AG09309 (cell line): ENCODE results near the gene PPP2R5D.

ENCODE experiments used
- DNase-seq: peaks from one replicate; pipeline ENCODE4 v3.0.0-alpha.2; 2010; ENCODE audit warnings: low read depth
- H3K4me3 ChIP-seq: 2 replicates; pipeline ENCODE4 v1.5.1; 2011; ENCODE audit warnings: mild to moderate bottlenecking, low read depth, low read length, moderate library complexity; ENCODE audit not compliant: control insufficient read depth
- TF ChIP-seq, protein P1 (sequence below): IDR thresholded peaks from 2 replicates; pipeline ENCODE4 v1.5.1; 2011; ENCODE audit warnings: mild to moderate bottlenecking, low read depth, low read length, inconsistent platforms; ENCODE audit not compliant: insufficient read depth, control insufficient read depth; ENCODE audit errors: missing control alignments

The PPP2R5D gene

DNA sequence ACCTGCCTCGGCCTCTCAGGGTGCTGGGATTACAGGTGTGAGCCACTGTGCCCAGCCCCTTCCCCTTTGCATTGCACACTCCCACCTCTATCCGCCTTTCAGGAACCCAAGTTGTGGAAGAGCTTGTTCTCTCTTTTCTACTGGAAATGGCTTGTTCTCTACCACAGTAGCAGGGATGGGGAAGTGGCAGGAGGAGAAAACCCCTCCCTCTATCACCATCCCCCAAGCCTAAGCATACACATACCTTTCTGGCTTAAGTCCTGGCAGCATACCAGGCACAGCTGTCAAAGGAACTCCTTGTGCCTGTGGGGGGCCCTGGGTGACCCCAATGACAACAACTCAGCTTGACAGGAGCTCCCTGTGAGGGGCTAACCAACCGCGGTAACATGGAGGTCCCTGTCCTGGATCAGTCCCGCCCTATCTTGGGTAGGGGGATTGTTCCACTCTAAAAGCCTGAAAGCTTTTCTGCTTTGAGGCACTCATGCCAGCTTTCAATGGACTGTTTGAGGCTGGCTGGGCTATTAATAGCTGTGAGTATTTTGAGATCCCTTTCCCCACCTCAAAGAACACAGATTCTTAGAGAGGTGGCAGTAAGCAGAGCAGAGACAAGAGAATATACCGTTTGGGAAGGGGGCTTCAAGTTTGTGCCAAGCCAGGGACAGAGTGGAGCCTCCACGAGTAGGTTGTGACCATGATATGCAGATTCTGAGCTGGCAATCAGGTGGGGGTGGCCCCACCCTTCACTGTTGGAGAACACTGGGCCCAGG lies 32.0 kb downstream of the PPP2R5D start:
- TF ChIP-seq, protein P1, sequence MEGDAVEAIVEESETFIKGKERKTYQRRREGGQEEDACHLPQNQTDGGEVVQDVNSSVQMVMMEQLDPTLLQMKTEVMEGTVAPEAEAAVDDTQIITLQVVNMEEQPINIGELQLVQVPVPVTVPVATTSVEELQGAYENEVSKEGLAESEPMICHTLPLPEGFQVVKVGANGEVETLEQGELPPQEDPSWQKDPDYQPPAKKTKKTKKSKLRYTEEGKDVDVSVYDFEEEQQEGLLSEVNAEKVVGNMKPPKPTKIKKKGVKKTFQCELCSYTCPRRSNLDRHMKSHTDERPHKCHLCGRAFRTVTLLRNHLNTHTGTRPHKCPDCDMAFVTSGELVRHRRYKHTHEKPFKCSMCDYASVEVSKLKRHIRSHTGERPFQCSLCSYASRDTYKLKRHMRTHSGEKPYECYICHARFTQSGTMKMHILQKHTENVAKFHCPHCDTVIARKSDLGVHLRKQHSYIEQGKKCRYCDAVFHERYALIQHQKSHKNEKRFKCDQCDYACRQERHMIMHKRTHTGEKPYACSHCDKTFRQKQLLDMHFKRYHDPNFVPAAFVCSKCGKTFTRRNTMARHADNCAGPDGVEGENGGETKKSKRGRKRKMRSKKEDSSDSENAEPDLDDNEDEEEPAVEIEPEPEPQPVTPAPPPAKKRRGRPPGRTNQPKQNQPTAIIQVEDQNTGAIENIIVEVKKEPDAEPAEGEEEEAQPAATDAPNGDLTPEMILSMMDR: no peak
- no peak overlapping the region for H3K4me3 ChIP-seq
- DNase-seq: no peak

DNA sequence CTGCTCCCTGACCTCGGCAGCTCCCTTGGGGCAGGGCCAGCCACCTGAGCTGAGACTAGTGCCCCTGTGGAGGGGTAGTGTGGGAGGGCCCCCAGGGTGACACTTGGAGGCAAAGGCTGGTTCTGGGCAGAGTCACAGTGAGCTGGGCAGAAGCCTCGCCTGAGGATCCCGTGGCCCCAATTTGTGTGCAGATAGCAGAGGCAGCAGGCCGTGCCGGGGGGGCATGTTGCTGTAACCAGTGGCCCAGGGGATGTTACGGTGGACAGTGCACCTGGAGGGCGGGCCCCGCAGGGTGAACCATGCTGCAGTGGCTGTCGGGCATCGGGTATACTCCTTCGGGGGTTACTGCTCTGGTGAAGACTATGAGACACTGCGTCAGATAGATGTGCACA lies 32.6 kb downstream of the PPP2R5D start:
- DNase-seq: no peak
- TF ChIP-seq, protein P1: no peak
- no peak overlapping the region for H3K4me3 ChIP-seq

DNA sequence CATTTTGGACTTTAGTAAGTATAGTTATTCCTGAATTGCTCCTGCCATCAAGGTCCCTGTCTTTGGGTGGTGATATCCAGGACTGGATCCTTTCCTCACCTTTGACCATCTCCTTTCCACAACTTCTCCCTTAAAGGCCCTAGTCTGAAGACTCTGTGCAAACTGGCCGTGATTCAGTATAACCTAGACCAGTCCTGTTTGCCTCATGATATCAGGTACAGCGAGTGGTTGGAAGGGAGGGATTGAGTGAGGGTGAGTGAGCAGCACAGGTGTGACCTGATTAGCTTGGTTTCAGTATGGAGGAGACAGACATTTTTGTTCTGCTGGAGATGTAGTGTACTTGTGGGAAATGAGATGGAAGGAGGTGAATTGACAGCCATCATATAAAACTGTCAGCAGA lies 34.8 kb downstream of the PPP2R5D start:
- TF ChIP-seq, protein P1: no peak
- H3K4me3 ChIP-seq: no peak overlapping the region
- DNase-seq: no peak

DNA sequence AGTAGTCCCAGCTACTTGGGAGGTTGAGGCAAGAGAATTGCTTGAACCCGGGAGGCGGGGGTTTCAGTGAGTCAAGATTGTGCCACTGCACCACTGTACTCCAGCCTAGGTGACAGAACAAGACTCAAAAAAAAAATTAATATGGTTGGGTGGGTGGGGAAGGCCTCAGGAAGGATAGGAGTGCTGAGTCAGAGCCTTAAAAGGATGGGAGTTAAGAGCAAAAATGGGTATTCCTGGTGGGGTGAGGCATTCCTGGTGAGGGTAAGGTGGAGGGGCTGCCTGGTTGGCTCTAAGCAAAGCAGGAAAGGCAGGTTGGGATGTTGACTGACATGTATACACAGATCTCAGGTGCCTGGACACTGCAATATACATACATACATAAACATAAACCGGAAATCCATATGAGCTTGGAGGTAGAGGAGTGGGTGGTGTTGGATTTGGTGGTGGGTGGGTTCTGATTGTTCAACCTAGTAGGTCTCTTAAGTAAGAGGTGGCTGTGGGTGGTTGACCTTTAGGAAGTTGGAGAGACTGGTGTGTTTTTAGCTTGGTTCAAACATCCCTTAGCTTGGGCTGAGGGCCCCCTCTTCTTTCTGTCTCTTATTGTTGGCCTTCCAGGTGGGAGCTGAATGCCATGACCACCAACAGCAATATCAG lies 35.8 kb downstream of the PPP2R5D start:
- TF ChIP-seq, protein P1: no peak
- no peak for DNase-seq
- H3K4me3 ChIP-seq: no peak overlapping the region

DNA sequence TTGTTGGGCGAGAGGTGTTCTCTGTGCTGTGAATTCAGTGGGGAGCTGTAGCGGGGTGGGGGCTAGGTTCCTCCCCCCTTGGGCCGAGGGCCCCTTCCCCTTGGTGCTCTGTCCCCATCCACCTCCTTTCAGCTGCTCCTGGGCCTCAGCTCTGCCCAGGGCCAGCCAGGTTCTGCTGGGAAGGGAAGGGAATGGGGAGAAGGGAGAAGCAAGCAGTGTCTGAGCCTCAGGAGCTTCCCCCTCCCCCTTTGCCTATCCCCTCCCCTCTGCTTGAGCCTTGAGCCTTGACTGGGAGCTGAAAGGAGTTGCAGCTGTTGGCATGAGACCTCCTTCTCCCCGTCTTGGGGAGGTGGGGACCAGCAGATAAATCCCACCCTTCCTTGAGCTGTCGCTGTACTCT lies 36.5 kb downstream of the PPP2R5D start:
- TF ChIP-seq, protein P1: no peak
- H3K4me3 ChIP-seq: peak overlapping the region; percentile 83
- no peak for DNase-seq

DNA sequence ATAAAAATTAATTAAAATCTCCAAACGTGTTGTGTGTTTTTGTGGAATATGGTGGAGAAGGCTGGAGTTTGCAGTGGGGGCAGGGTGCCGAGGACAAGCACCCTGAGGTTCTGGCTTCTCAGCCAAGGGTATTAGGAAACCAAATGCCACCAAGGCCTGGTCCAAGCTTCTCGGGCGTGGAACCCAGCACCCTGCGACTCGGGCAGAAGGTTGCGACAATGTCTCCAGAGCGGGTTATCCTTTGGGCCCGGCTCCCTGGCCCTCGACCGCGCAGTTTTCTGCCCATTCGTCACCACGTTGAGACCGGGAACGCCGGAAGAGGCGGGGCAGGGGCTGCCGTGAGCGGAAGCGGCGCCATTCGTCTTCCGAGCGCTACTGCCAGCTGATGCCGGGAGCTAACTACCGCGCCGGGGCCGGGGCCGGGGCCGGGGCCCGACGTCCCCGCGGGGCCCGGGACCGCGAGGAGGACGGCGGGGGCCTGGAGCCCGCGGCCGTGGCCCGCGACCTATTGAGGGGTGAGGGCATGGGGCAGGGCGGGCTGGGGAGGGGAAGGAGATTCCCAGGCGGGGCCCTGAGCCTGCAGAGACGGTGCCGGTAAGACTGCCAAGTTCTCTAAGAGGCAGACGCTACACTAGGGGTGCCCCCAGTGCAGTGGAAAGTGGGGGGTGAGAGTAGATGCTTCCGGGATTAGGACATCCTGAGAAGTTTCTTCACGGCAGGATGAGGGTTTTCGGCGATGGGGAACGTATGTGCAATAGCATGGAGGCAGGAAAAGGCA lies 37.1 kb downstream of the PPP2R5D start, which contains the start of gene RRP36:
Gene RRP36 (plus strand): TSS at position 354 of the 778 bp plus-strand sequence. CDS start 32 bp downstream, at position 386.
- TF ChIP-seq, protein P1: no peak
- H3K4me3 ChIP-seq: peak within 1 kb of the TSS; percentile 83
- no peak for DNase-seq
